LNCaP clone FGC (cell line): ENCODE measurements around the gene UTP18.
"Not testable (repeated sequence)": the region's sequence is repeated elsewhere in the genome, so short reads cannot be mapped to it uniquely, and the experiment has no call there.

Experiments
- DNase-seq: peaks from one replicate; pipeline ENCODE4 v3.0.0-alpha.2; 2011; ENCODE audit warnings: low read depth
- H3K4me3 ChIP-seq: 2 replicates; pipeline ENCODE4 v1.5.1; 2011; ENCODE audit warnings: mild to moderate bottlenecking, low read depth, low read length, control low read depth
- CTCF ChIP-seq: IDR thresholded peaks from 2 replicates; pipeline ENCODE4 v1.5.1; 2012; ENCODE audit warnings: mild to moderate bottlenecking; ENCODE audit not compliant: control insufficient read depth, insufficient read depth; ENCODE audit errors: extremely low read depth

UTP18 gene

DNA sequence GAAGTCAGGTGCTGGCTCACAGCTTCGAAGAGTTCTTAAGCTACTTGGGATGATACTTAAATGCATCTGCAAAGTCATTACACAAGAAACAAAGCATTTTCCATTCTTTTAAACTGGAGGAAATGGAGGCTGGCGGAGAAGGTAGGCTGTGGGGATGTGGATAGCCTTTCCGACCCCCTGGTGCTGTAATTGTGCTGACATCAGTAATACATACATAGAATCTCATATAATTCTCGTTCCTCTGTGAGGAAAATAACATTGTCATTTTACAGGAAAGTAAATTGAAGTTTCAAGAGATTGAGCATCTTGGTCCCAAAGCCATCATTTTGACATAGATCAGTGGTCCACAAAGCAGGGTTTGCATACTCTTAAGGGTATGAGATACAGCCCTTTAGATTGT, 39.5 kb downstream of the UTP18 start:
- TF ChIP-seq CTCF, result no peak
- no peak overlapping the region for H3K4me3 ChIP-seq
- DNase-seq, result no peak

DNA sequence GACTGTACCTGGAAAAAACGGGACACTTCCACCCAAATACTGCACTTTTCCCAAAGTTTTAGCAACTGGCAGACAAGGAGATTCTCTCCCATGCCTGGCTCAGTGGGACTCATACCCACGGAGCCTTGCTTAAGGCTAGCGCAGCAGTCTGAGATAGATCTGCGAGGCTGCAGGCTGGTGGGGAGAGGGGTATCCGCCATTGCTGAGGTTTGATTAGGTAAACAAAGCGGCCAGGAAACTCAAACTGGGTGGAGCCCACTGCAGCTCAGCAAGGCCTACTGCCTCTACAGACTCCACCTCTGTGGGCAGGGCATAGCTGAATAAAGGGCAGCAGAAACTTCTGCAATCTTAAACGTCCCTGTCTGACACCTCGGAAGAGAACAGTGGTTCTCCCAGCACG, 44.8 kb downstream of the UTP18 start:
- H3K4me3 ChIP-seq, result no peak overlapping the region

GRCh38 chr17:51312003-51312402, 51.7 kb downstream of the UTP18 start:
- not testable (repeated sequence) for DNase-seq

More for the DNA sequence above, 44.8 kb downstream of the UTP18 start:
- DNase-seq, result no peak
- no peak for TF ChIP-seq CTCF

GRCh38 chr17:51319186-51319585, 58.8 kb downstream of the UTP18 start:
- DNase-seq, result no peak
- H3K4me3 ChIP-seq, result no peak overlapping the region
- TF ChIP-seq CTCF, result no peak

More at GRCh38 chr17:51312003-51312402, 51.7 kb downstream of the UTP18 start:
- H3K4me3 ChIP-seq, result not testable (repeated sequence)

- TF ChIP-seq CTCF, result peak; percentile 95
- DNase-seq, result peak; percentile 48
- H3K4me3 ChIP-seq, result no peak overlapping the region
Measured at GRCh38 chr17:51322390-51323029, 62.2 kb downstream of the UTP18 start.

DNA sequence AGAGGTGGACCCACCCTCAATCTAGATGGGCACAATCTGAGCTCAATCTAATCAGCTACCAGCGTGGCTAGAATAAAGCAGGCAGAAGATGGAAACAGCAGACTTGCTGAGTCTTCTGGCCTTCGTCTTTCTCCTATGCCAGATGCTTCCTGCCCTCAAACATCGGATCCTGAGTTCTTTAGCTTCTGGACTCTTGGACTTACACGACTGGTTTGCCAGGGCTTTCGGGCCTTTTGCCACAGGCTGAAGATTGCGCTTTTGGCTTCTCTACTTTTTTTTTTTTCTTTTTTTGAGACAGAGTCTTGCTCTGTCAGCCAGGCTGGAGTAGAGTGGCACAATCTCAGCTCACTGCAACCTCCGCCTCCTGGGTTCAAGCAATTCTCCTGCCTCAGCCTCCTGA, 65.1 kb downstream of the UTP18 start:
- H3K4me3 ChIP-seq, result no peak overlapping the region
- TF ChIP-seq CTCF, result no peak

DNA sequence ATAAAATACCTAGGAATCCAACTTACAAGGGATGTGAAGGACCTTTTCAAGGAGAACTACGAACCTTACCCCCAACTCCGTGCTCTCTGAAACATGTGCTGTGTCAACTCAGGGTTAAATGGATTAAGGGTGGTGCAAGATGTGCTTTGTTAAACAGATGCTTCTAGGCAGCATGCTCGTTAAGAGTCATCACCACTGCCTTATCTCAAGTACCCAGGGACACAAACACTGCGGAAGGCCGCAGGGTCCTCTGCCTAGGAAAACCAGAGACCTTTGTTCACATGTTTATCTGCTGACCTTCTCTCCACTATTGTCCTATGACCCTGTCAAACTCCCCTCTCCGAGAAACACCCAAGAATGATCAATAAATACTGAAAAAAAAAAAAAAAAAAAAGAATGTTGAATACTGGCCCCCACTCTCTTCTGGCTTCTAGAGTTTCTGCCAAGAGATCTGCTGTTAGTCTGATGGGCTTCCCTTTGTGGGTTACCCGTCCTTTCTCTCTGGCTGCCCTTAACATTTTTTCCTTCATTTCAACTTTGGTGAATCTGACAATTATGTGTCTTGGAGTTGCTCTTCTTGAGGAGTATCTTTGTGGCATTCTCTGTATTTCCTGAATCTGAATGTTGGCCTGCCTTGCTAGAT, 70.6 kb downstream of the UTP18 start:
- not testable (repeated sequence) for DNase-seq, H3K4me3 ChIP-seq

More for the DNA sequence above, 65.1 kb downstream of the UTP18 start:
- no peak for DNase-seq

DNA sequence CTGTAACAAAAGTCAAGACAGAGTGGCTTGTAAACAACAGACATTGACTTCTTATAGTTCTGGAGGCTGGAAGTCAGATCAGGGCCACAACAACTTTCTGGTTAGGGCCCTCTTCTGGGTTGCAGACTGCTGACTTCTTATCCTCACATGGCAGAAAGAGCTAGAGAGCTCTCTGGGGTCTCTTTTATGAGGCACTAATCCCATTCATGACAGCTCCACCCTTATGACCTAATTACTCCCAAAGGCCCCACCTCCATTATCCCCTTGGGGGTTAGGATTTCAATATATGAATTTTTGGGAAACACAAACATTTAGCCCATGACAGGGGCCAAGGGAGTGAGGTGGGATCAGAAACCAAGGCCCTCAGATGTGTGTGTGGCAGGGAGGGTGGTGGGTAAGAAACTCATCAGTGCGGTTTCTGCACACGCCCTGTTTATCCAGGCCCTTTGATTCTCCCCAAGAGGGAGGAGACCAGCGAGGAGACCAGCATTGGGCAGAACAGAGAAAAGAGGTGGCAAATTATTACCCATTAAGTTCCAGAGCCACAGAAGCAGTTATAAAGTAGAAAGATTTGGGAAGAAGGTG, 74.8 kb downstream of the UTP18 start:
- TF ChIP-seq CTCF, result no peak
- no peak for DNase-seq
- H3K4me3 ChIP-seq, result no peak overlapping the region
